ENCODE measurements around the gene NFIA. TPM values are rescaled to one million over a fixed set of nuclear protein-coding genes. Genes with fewer than 3 reads are reported as not detected.
A peak's percentile ranks its signal among the peaks of the same experiment; 100 is the strongest.

Gene NFIA
- total RNA-seq, 2 donors from 2014 or later = 75.3 to 81.3 TPM

DNA sequence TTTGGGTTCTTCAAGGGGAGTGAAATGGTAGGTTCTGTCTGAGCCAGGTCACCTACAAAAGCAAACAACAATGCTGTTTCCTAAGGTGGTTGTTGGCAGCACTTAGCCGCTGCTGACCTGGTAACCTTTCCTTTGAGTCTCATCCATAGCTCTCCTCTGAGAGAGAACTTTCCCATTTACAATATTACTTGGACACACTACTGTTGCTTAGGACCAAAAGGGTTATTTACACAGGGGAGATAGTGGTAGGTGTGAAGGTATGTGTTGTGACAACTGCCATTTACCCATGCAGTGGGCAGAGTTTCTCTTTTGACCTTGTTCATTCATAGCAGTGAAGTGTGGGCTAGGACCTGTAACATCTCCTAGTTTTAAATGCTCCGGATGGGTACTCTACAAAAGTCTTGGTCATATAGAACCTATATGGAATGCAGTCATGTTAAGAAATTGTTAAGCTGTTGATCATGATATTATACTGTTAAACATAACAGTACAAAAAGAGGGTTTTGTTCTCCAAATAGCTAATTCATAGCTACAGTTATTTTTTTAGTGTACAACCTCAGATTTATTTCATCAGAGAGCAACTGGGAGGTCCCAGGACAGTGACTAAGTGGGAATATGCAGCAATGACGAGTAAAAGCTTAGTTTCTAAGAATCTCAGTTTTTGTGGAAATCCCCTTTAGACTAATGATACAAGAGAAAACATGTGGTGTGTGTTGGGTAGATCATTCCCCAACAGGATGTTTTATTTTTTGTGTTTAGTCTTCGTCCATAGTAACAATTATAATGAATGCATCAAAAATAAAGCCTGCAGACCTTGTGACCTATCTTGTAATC is 219.7 kb downstream of the NFIA start:
- Histone ChIP-seq H3K27ac (peak overlapping the region; percentile 72 to 75), H3K27me3 (no peaks in the 10 kb centered on the region), H3K36me3 (no peaks in the 10 kb centered on the region), H3K4me1 (peaks cover 0 to 51% of the 10 kb centered on the region in 2 donors), H3K4me3 (no peak overlapping the region), H3K9me3 (no peaks in the 10 kb centered on the region)
- no peak for DNase-seq (ENCODE audit: low spot score)
- TF ChIP-seq, protein P1, sequence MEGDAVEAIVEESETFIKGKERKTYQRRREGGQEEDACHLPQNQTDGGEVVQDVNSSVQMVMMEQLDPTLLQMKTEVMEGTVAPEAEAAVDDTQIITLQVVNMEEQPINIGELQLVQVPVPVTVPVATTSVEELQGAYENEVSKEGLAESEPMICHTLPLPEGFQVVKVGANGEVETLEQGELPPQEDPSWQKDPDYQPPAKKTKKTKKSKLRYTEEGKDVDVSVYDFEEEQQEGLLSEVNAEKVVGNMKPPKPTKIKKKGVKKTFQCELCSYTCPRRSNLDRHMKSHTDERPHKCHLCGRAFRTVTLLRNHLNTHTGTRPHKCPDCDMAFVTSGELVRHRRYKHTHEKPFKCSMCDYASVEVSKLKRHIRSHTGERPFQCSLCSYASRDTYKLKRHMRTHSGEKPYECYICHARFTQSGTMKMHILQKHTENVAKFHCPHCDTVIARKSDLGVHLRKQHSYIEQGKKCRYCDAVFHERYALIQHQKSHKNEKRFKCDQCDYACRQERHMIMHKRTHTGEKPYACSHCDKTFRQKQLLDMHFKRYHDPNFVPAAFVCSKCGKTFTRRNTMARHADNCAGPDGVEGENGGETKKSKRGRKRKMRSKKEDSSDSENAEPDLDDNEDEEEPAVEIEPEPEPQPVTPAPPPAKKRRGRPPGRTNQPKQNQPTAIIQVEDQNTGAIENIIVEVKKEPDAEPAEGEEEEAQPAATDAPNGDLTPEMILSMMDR (IDR thresholded peaks at IDR 0.05) = no peak

DNA sequence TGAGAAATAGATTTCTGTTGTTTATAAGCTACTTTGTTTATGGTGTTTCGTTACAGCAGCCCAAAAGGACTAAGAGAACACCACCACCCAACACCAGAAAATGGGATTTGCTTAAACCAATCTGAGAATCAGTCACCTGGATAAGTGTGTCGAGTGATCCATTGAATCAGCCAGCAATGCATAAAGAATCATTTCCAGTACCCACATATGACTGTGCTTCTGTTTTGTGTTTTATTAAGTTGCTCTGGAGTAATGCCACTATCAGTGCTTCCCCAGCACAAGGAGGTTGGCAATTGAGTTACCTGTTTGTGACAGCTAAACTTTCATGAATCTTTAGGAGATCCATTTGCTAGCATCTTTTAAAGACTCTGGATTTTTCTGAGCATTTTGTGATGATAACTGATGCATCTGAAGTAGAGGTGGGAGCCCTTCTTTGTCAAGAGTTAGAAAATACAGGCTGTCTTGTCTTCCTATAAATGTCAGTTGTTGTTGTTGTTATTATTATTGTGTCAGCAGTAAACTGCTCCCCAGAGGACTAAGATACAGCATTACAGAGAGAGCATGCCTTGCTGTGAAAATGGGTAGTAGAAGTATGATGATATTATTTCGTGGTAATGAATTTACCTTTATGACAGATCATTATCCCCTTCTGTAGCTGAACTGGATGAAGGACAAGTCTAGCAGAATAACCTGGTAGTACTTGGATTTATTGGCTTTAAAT is 225.2 kb downstream of the NFIA start:
- no peaks in the 10 kb centered on the region for H3K9me3 ChIP-seq
- H3K4me1 ChIP-seq = peaks cover 0 to 15% of the 10 kb centered on the region in 2 donors

DNA sequence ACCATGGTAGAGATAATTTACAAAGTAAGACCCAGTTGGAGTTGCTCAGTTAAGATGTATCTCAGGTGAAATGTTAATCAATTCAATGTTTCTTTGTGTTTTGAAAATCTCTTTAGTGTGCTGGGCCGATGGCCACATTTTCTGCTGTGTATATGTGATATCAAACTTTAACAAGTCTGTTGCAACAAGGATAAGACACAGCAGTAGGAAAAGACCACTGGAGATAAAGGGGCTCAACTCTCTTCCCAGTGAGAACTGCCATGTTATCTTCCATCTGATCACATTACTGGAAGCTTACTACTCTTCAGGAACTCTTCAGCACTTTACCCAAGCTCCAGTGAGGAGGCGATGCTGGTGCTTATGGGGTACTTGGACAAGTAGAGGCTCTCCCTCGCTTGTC is 227.7 kb downstream of the NFIA start:
- H3K4me3 ChIP-seq = no peak overlapping the region
- no peak for DNase-seq (ENCODE audit: low spot score)
- no peak overlapping the region for H3K27ac ChIP-seq
- TF ChIP-seq, protein P1 (IDR thresholded peaks at IDR 0.05) = no peak
- peaks cover 0 to 10% of the 10 kb centered on the region in 2 donors for H3K4me1 ChIP-seq
- no peaks in the 10 kb centered on the region for H3K27me3 ChIP-seq
- no peaks in the 10 kb centered on the region for H3K36me3 ChIP-seq
- H3K9me3 ChIP-seq = no peaks in the 10 kb centered on the region

More for the DNA sequence above, 225.2 kb downstream of the NFIA start:
- no peak for DNase-seq (ENCODE audit: low spot score)
- TF ChIP-seq, protein P1 (IDR thresholded peaks at IDR 0.05) = no peak
- Histone ChIP-seq H3K36me3 (no peaks in the 10 kb centered on the region), H3K27ac (no peak overlapping the region), H3K4me3 (no peak overlapping the region), H3K27me3 (no peaks in the 10 kb centered on the region)

DNA sequence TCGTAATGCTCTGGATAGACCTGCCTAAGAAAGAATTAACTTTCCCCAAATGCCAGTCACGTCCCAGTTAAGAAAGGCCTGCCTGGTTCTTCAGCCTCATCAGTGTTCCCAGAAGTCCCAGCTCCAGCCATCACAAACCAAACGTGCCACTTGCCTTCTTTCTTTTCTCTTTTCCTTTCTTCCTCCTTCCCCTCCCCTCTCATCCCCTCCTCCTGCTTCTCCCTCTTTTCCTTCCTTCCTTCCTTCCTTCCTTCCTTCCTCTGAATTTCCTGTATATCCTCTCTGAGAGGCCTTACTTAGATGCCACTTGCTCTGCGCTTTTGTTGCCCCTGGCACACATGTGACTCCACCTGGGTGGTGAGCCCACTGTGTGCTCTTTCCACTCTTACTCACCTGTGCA is 228.2 kb downstream of the NFIA start:
- no peaks in the 10 kb centered on the region for H3K27me3 ChIP-seq
- peaks cover 0 to 10% of the 10 kb centered on the region in 2 donors for H3K4me1 ChIP-seq
- H3K9me3 ChIP-seq = no peaks in the 10 kb centered on the region
- H3K4me3 ChIP-seq = no peak overlapping the region
- TF ChIP-seq, protein P1 (IDR thresholded peaks at IDR 0.05) = no peak
- H3K36me3 ChIP-seq = no peaks in the 10 kb centered on the region
- no peak overlapping the region for H3K27ac ChIP-seq
- DNase-seq (ENCODE audit: low spot score) = no peak

DNA sequence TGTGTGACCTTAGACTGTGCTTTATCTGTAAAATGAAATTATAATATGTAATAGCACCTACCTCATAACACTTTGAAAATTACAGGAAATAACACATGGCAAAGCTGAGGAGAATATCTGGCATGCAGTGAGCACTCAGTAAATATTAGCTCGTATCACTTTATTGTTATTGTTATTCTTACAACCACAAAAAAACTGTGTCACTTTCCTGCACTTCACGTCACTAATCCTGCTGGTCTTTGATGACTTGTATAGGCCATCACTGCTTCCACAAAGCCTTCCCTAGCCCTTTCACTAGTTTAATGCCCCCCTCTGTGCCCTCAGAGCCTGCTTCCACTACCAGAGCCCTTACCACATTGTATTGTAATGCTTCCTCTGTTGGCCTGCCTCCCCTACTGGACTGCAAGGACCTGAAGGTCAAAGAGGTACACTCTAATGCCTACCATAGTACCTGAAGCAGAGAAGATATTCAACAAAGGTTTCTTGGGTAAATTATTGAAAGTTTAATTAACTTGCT is 231.6 kb downstream of the NFIA start:
- H3K27me3 ChIP-seq = no peaks in the 10 kb centered on the region
- TF ChIP-seq, protein P1 (IDR thresholded peaks at IDR 0.05) = no peak
- H3K36me3 ChIP-seq = no peaks in the 10 kb centered on the region
- no peak overlapping the region for H3K4me3 ChIP-seq
- no peak overlapping the region for H3K27ac ChIP-seq
- no peak for DNase-seq (ENCODE audit: low spot score)
- H3K4me1 ChIP-seq = peaks cover 0 to 29% of the 10 kb centered on the region in 2 donors
- no peaks in the 10 kb centered on the region for H3K9me3 ChIP-seq
